ENCODE measurements around the gene SFPQ.
A peak's percentile ranks its signal among the peaks of the same experiment; 100 is the strongest.
"Not testable (repeated sequence)": the region's sequence is repeated elsewhere in the genome, so short reads cannot be mapped to it uniquely, and the experiment has no call there.

Gene SFPQ
- total RNA-seq: 502 to 779 (median 620) reads per million in 4 experiments

- peak; percentile 95 for DNase-seq
These were observed at the start of gene SFPQ for GRCh38 chr1:35192853-35193664. Gene SFPQ (minus strand): TSS chr1:35193145. CDS start chr1:35193049, 96 bp downstream.

- not testable (repeated sequence) for DNase-seq
These were observed 43.8 kb upstream of the SFPQ start for GRCh38 chr1:35236772-35237171.

- no peak for DNase-seq
These were observed 38.3 kb upstream of the SFPQ start for GRCh38 chr1:35231287-35231686.

DNA sequence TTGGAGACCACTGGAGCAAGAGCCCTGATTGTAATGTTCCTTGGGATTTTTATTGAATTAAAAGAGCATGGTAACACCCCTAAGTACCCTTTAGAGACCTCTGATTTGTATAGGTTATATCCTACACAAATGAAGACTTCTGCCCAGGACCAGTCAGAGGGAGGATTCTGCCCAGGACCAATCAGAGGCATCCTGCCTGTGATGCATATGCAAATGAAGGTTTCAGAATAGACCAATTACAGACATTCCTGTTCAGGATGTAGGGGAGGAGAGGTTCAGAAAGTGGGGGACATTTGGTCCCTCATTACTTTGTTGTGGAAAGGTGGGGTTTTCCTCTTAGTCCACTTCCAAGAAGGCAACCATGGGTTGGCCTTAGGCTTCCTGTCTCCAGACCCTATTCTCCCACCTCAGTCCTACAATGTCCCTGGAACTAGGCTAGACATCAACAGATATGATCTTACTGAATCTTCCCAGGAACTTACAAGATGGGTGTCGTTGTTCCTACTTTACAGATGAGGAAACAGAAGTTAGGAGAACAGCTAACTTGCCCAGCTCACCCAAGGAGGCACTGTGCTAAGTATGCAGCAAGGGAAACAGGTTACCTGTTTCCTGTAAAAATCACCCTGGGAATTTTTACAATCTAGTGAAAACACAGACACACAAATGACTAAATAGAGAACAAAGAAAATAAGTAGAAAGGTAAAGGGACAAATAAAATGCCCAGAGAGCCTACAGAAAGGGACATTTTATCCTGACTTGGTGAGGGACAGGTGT lies 36.8 kb upstream of the SFPQ start:
- no peak for DNase-seq

DNA sequence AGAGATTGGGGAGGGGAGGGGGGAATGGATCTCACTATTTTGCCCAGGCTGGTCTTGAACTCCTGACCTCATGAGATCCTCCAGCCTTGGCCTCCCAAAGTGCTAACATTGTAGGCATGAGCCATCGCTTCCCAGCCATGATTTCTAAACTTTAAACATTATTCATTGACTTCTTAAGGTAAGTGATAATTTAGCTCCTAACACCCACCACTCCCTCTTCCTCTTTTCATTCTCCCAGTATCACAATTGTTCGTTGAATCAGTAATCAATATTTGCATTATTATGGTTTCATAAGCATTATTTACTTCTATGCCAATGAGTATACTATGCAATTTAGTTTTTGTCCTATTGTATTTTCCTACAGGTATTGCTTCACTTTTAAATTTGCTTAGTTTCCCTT lies 33.6 kb upstream of the SFPQ start:
- DNase-seq: no peak

- DNase-seq: no peak
These were observed 30.2 kb upstream of the SFPQ start for GRCh38 chr1:35223084-35223630.

DNA sequence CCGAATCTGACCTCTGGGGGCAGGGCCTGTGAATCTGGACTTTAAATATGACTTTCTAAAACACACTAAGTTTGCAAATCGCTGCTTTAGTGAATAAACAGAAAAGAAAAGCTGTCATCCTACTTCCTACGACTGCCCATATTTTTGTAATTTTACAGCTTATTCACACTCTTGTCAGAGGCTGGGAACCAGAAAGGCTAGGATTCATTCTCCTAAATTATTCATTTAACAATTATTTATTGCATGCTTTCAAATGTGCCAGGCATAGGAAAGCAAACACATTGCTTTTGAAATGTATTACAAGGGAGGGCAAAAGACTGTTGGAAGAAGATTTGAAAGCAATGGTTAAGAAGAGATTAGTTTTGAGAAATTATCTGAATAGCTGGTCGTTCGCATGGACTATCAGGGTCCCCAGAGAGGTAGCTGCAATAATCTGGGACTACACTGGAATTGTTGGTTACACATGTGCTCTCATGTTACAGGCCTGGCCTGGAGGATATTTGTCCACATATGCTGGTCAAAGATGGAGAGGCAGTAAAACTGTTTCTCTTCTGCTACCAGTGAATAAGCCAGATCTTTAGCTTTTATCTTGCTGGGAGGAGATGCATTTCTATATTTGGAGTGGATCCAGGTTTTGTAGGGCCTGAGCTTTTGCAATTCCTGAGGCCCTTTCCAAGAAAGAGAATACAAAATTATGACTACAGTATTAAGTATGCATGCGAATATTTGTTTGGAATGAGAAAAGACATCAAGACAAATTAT lies 29.6 kb upstream of the SFPQ start:
- no peak for DNase-seq

DNA sequence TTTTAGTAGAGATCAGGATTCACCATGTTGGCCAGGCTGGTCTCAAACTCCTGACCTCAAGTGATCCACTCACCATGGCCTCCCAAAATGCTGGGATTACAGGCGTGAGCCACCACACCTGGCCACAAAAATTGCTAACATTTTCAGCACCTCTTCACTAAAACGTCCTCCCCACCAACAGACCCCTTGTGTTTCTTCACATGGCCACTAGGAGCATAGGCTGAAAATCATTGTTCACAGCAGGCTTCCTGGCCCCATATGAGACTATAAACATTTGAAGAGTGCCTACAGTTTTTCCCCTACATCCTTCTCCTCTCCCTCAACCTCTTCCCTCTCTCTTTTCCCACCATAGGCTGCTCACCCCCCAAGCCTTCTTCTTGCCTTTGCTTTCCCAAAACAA lies 28.0 kb upstream of the SFPQ start:
- DNase-seq: no peak

GRCh38 chr1:35215346-35215745 lies 22.4 kb upstream of the SFPQ start:
- no peak for DNase-seq

DNA sequence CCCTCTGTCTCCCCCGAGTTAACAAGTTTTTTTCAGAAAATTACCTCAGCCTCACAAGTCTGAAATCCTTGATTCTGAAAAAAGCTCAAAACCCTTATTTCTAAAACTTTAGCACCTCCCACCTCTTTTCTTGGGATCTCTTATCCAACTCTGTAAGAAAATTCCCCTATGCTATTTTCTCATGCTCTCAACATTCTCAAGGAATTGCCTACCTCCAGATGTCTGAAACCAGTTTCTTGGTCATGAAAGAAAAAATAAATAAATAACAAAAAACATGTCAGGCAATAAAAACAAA lies 18.1 kb upstream of the SFPQ start:
- no peak for DNase-seq

GRCh38 chr1:35210321-35211119 lies 17.6 kb upstream of the SFPQ start:
- DNase-seq: no peak

- no peak for DNase-seq
These were observed 10.3 kb upstream of the SFPQ start for GRCh38 chr1:35203295-35203694.

DNA sequence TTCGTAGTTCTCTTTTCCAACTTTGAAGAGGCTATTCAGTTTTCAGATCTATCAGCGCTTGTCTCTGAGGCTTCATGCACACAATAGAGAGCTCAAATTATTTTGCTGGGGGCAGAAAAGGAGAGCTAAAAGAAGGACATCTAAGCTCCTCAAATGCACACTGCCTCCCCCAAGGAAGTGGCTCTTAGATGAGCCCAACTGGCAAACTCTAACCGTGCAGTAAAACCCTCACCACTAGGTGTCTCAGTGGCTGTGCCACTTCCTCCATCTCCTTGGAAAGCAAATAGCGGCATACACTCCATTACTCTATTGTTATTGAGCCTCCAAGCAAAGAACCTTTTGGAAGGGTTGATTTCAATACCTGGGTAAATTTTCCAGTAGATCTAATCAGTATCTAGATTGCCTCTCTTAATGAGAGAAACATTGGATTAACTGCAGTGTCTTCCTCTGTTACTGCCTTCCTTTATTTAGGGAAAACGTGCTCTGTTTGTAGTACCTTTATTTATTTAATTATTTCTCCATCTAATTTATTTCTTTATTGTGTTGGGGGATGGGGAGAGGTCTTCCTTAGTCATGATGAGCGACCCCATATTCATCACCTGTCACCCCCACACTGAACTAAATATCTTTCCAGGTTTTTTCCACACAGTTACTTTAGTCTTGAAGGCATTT lies 9.2 kb upstream of the SFPQ start:
- DNase-seq: peak; percentile 45

GRCh38 chr1:35201631-35202030 lies 8.7 kb upstream of the SFPQ start:
- DNase-seq: no peak

DNA sequence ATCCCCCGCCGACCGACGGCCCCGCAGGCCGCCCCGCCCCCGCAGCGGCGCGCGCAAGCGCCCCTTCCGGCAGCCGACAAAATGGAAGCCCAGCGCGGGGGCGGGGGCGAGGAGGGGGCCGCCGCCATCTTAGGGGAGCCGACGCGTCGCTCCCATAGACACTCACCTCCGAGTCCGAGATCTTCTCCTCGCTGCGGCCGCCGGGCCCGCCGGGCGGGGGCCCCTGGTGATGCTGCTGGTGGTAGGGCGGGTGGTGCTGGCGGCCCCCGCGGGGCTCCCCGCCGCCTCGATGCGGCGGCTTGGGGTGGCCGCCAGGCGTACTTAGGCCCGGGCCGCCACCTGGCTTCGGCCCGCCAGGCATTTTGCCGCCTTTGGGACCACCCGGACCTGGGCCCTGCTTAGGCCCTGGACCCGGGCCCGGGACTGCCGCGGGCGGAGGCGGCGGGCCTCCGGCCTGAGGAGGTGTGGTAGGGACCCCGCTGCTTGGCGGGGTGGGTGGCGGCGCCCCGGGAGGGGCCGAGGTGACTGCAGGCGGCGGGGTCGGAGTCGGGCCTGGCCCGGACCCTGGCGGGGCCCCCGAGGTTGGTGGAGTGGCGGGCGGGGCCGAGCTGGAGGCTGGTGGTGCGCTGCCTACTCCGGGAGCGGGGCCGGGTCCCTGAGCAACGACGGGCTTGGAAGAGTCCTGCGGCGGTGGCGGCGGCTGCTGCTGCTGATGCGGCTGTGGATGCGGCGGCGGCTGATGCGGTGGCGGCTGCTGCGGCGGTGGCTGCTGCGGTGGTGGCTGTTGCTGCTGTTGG lies 691 bp downstream of the SFPQ start:
- DNase-seq: peak; percentile 81

GRCh38 chr1:35191429-35192055 lies 1.4 kb downstream of the SFPQ start:
- no peak for DNase-seq

- no peak for DNase-seq
These were observed 2.2 kb downstream of the SFPQ start for GRCh38 chr1:35190784-35191183.

DNA sequence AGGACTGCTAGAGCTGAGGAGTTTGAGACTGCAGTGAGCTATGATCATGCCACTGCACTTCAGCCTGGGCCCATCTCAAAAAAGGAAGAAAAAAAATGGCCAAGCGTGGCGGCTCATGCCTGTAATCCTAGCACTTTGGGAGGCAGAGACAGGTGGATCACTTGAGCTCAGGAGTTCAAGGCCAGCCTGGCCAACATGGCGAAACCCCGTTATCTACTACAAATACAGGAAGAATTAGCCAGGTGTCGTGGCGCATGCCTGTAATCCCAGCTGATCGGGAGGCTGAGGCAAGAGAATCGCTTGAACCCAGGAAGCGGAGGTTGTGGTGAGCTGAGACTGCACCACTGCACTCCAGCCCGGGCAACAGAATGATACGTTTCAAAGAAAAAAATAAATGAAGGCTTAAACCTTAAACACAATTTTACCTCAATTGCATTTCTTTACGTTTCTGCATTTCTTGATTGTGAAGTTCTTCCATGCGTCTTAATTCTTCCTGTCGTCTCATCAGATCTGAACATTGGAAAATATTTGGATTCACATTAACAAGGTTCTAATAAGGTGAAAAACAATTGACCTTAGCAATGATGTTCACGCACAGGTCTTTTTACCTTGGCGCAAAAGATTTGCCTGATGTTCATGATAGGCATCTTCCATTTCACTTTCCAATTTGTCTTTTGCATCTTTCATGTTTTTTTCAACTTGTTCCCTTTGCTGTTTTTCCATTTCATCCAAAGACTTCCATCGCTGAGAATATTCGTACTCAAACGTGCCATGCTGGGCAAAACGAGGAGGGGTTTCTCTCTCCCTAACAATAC lies 4.2 kb downstream of the SFPQ start:
- no peak for DNase-seq

DNA sequence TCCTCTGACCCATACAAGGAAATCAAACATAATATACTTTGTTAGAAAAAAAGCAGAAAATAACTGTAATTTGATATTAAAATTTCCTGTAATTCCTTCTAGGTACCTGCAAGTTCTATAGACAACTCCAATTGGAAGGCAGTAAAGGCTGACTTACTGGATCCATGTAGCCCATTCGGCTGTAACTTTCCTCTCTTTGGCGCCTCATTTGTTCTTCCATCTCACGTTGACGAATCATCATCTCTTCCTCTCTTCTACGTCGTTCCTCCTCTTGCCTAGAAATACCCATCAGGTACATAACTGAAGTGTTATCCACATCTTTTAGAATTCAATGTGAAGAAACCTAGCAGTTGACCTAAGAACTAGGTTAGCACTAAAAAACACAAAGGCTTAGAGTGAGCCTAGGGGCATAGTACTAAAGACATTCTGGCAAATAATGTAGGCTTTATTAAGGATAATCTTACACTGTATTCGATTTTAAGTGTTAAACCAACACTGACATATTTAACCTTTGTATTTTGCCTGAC lies 5.1 kb downstream of the SFPQ start:
- DNase-seq: no peak
